ENCODE results near the gene GIPC3.

DNA sequence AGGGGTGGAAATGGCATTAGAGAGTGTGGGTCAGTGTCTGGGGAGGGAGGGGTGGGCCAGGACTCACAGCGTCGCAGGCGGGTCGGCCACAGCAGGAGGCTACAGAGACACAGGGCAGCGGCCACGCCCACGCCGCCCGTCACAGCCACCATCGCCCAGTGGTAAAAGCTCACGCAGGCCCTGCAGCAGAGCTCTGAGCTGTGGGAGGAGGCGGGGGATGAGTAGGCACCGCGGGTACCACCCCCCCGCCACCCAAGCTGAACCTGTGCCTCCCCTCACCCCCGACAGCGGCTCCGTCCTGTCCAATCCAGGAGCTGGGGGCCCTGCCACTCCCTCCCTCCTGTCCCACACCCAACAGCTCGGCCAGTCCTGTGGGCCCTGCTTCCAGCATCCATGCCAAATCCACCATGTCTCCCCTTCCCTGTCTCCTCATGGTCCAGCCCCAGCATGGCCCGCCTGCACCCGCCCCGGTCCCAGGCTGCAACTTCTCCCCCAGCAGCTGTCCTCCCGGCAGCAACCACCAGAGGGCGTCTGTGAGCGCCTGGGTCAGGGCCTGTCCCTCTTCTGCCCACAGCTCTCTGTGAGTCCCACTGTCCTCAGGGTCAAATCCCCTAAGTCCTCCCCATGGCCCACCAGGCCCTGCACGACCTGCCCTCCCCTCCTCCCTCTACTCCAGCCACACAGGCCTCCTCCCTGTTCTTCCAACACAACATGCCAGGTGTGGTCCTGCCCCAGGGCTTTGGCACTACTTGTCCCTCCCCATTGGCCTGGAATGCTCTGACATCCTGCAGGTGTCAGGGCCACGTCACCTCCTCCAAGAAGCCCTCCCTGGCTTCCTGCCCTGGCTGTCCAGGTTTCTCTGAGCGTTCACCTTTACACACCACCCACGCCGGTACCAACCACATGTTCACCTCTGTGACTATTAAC lies 40.3 kb upstream of the GIPC3 start:
- TF ChIP-seq, protein P1, sequence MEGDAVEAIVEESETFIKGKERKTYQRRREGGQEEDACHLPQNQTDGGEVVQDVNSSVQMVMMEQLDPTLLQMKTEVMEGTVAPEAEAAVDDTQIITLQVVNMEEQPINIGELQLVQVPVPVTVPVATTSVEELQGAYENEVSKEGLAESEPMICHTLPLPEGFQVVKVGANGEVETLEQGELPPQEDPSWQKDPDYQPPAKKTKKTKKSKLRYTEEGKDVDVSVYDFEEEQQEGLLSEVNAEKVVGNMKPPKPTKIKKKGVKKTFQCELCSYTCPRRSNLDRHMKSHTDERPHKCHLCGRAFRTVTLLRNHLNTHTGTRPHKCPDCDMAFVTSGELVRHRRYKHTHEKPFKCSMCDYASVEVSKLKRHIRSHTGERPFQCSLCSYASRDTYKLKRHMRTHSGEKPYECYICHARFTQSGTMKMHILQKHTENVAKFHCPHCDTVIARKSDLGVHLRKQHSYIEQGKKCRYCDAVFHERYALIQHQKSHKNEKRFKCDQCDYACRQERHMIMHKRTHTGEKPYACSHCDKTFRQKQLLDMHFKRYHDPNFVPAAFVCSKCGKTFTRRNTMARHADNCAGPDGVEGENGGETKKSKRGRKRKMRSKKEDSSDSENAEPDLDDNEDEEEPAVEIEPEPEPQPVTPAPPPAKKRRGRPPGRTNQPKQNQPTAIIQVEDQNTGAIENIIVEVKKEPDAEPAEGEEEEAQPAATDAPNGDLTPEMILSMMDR (IDR thresholded peaks at IDR 0.05; ENCODE audit: low read depth, low read length) = peak; percentile 71
- no peak for TF ChIP-seq POLR2A (IDR thresholded peaks at IDR 0.05; ENCODE audit: extremely low read depth, insufficient read length)
- TF ChIP-seq, protein P2, sequence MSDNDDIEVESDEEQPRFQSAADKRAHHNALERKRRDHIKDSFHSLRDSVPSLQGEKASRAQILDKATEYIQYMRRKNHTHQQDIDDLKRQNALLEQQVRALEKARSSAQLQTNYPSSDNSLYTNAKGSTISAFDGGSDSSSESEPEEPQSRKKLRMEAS (IDR thresholded peaks at IDR 0.05; ENCODE audit: low read depth, low read length) = no peak
